B cell (primary cell): ENCODE results near the gene RNFT2.

Experiments
- CTCF ChIP-seq: fragments of 200-600 bp; IDR thresholded peaks from one replicate; pipeline ENCODE4 v1.8.0; 2022; ENCODE audit warnings: antibody characterized with exemption, mild to moderate bottlenecking
- EZH2 ChIP-seq: IDR thresholded peaks from 2 replicates; pipeline ENCODE4 v1.6.1; 2012; ENCODE audit warnings: borderline replicate concordance, low read depth, mild to moderate bottlenecking, moderate library complexity, low read length; ENCODE audit not compliant: insufficient read depth, poor library complexity, severe bottlenecking

- TF ChIP-seq CTCF (no peak), EZH2 (no peak)
These were observed 105.0 kb downstream of the RNFT2 start for GRCh38 chr12:116843085-116843484.
